ENCODE data around the gene NDUFS8. TPM values are rescaled to one million over a fixed set of nuclear protein-coding genes. Genes with fewer than 3 reads are reported as not detected.
"Not testable (repeated sequence)": the region's sequence is repeated elsewhere in the genome, so short reads cannot be mapped to it uniquely, and the experiment has no call there.

NDUFS8 gene
- 103 TPM for polyA plus RNA-seq (2013, experiment 1 of 2; ENCODE audit: insufficient read length)
- polyA plus RNA-seq (2013, experiment 2 of 2; ENCODE audit: insufficient read length) = 91.5 TPM

GRCh38 chr11:68030318-68031143 lies at the start of gene NDUFS8:
NDUFS8 (plus strand) TSS chr11:68030681; CDS start chr11:68032152, 1,471 bp downstream.
- DNase-seq = peak; percentile 99

GRCh38 chr11:67981226-67981625 lies 49.3 kb upstream of the NDUFS8 start:
- DNase-seq = not testable (repeated sequence)

- not testable (repeated sequence) for DNase-seq
Observed at GRCh38 chr11:67982255-67982857, 48.1 kb upstream of the NDUFS8 start.

GRCh38 chr11:67983951-67984350 lies 46.5 kb upstream of the NDUFS8 start:
- no peak for DNase-seq

- DNase-seq = not testable (repeated sequence)
Observed at GRCh38 chr11:67985302-67985701, 45.2 kb upstream of the NDUFS8 start.

- DNase-seq = not testable (repeated sequence)
Observed at GRCh38 chr11:67990546-67991346, 39.7 kb upstream of the NDUFS8 start.

GRCh38 chr11:67991347-67992121 lies 38.9 kb upstream of the NDUFS8 start:
- DNase-seq = not testable (repeated sequence)

- not testable (repeated sequence) for DNase-seq
Observed at GRCh38 chr11:67993821-67994220, 36.7 kb upstream of the NDUFS8 start.

- not testable (repeated sequence) for DNase-seq
Observed at GRCh38 chr11:67994387-67994786, 36.1 kb upstream of the NDUFS8 start.

- DNase-seq = not testable (repeated sequence)
Observed at GRCh38 chr11:67995129-67995528, 35.4 kb upstream of the NDUFS8 start.

- DNase-seq = not testable (repeated sequence)
Observed at GRCh38 chr11:67995579-67995978, 34.9 kb upstream of the NDUFS8 start.

- no peak for DNase-seq
Observed at GRCh38 chr11:67996051-67996450, 34.4 kb upstream of the NDUFS8 start.

- DNase-seq = peak; percentile 43
Observed at GRCh38 chr11:67996622-67997474, 33.6 kb upstream of the NDUFS8 start.

- no peak for DNase-seq
Observed at GRCh38 chr11:67997475-67997921, 33.0 kb upstream of the NDUFS8 start.

GRCh38 chr11:67998150-67999045 lies 32.1 kb upstream of the NDUFS8 start:
- DNase-seq = no peak

- DNase-seq = no peak
Observed at GRCh38 chr11:67999201-67999629, 31.3 kb upstream of the NDUFS8 start.

GRCh38 chr11:67999704-68000103 lies 30.8 kb upstream of the NDUFS8 start:
- DNase-seq = no peak

GRCh38 chr11:68002575-68002937 lies 27.9 kb upstream of the NDUFS8 start:
- DNase-seq = no peak

- no peak for DNase-seq
Observed at GRCh38 chr11:68002938-68003845, 27.3 kb upstream of the NDUFS8 start.

Data from fibroblast of skin of scalp (primary cell).